ENCODE measurements around the gene HHIPL1.

- TF ChIP-seq EGR1 (IDR thresholded peaks at IDR 0.05; ENCODE audit: borderline replicate concordance, low read depth, low read length) (no peak), EZH2 (IDR thresholded peaks at IDR 0.05; ENCODE audit: low read depth, low read length, severe bottlenecking) (no peak), TCF12 (IDR thresholded peaks at IDR 0.05; ENCODE audit: low read depth, low read length) (no peak), GTF2F1 (IDR thresholded peaks at IDR 0.05; ENCODE audit: borderline replicate concordance, low read depth, low read length) (no peak), CTCF (IDR thresholded peaks at IDR 0.05; ENCODE audit: control extremely low read depth in 1 of 3, insufficient read depth in 1 of 3, low read depth in 1 of 3, low read length in 3 of 3) (no peak), POLR2A (IDR thresholded peaks at IDR 0.05; ENCODE audit: control extremely low read depth in 1 of 2, low read depth in 2 of 2, low read length in 2 of 2) (no peak), RXRA (IDR thresholded peaks at IDR 0.05; ENCODE audit: insufficient read depth, low read depth, low read length) (no peak)
These were observed 72.7 kb downstream of the HHIPL1 start for GRCh38 chr14:99717682-99718013.

Data from H1 (cell line).